ENCODE results near the gene IRF3.
A peak's percentile ranks its signal among the peaks of the same experiment; 100 is the strongest.
"Not testable (repeated sequence)": the region's sequence is repeated elsewhere in the genome, so short reads cannot be mapped to it uniquely, and the experiment has no call there.

The IRF3 gene

DNA sequence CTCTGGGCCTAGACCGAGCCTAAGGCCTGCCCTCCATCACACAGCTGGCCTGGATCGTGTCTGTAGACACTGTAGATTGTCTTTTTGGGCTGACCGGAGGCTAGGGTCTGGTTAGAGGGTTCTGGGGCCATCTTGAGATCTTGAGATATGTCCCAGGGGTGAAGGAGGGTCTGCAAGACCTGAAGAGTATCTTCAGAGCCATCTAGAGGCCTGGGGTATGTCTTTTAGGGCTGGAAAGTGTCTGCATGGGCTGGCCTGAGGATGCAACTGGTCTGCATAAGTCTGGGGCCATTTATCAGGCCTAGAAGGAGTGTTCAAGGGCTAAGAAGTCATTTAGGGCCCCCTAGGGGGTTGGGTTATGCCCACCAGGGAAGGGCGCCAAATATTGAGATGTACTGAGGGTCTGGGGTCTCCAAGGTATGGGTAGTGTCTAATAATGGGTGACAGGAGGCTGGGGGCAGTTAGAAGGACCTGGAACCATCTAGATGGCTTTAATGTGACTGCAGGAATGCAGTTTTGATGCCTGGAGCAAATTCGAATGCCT lies 23.1 kb downstream of the IRF3 start:
- no peak for DNase-seq

DNA sequence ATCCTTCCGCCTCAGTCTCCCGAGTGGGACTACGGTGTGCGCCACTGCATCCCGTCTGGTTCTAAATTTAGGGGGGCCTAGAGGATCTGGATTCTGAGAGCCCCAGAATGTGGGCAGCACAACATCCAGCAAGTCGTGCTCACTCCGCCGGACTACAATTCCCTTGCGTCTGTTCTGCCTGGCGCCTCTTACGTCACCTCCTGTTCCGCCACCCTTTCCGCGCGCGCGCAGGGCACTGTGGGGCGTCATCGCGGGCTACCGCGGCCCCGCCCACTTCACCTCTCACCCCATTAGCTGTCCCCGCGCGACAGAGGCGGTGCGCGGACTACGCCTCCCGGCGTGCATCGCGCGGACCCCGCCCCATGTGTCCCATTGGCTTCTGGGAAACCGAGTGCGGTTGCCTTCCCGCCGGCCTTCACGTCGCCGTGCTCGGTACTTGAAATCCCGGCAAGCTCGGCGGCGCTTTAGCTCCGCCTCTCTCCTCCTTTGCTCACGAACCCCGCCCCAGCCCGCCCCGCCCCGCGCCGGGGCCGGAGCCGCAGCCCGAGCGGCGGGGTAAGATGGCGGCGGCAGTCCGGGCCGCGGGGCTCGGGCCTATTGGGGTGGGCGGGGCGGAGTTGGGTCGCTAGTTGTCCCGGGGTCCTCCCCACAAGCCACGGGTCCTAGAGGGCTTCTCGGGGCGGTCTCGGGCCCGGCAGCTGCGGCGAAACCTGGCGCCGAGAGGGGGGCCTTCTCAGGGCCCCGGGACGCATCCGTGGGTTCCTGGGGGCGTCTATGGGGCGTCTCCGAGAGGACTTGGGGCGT lies 23.8 kb downstream of the IRF3 start, which contains the start of gene SCAF1:
Gene SCAF1 (plus strand): TSS at position 522 of the 804 bp plus-strand sequence. CDS start 2,818 bp downstream, outside the sequence.
- peak; percentile 99 for DNase-seq

DNA sequence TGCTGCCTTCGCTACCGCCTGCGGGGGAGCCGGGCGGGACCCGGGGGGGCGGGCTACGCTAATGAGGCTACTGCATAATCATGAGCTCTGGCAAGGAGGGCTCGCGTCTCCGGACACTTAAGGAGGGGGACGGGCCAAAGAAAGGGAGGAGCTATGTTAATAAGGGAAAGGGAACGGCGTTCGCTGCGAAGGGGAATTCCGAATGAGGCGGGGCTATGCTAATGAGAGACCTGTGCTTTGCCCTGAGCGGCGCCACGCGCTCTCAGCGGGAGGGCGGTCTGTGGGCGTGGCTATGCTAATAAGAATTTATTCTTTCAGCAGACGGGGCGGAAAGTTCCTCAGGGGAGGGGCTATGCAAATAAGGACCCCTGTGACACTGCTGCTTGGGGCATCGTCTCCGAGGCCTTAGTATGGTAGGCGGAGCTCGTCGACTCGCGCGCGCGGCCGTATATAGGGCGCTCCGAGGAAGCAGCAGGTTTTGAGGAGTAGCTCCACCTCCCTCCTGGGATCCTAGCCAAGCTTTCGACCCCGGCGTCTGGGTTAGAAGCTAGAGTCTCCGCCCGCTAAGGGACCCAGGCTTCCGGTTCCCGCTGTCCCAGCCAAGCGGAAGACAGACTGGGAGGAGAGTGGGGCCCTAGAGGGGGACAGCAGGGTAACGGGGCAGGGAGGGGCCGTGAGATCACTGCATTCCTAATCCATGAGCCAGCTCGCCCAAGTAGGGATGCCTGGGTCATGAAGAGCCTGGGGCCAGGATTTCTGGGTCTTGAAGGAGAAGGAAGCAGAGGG lies 25.4 kb downstream of the IRF3 start, which contains the start of gene RRAS:
Gene RRAS (minus strand): TSS at position 31 of the 786 bp plus-strand sequence. CDS start 45 bp downstream, outside the sequence.
- peak; percentile 100 for DNase-seq

DNA sequence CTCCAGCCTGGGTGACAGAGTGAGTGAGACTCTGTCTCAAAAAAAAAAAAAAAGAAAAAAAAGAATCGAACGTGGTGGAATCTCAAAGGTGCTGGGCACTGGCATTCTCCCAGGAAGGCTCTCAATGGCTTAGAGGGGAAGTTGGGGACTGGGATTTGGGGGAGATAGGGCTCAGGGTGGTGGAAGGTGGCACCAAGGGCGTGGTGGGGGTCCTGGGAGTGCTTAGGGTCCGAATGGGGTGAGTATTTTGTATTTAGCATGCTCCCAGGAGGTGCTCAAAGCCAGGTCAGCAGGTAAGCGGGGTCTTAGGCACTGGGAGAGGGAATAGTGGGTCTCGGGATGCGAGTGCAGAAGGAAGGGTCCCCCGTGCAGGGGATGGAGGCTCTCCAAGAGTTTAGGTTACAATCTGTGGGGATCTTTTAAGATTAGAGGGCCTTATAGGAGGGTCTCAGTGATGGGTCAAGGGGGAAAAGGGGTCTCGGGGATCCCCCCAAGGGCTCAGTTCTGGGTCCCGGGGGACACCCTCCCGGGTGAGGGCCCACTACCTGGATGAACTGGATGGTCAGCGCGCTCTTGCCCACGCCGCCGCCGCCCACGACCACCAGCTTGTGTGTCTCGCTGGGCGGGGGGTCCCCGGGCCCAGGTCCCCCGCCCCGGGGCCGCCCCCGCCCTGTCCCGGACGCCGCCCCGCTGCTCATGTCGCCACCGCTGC lies 26.1 kb downstream of the IRF3 start:
- no peak for DNase-seq

DNA sequence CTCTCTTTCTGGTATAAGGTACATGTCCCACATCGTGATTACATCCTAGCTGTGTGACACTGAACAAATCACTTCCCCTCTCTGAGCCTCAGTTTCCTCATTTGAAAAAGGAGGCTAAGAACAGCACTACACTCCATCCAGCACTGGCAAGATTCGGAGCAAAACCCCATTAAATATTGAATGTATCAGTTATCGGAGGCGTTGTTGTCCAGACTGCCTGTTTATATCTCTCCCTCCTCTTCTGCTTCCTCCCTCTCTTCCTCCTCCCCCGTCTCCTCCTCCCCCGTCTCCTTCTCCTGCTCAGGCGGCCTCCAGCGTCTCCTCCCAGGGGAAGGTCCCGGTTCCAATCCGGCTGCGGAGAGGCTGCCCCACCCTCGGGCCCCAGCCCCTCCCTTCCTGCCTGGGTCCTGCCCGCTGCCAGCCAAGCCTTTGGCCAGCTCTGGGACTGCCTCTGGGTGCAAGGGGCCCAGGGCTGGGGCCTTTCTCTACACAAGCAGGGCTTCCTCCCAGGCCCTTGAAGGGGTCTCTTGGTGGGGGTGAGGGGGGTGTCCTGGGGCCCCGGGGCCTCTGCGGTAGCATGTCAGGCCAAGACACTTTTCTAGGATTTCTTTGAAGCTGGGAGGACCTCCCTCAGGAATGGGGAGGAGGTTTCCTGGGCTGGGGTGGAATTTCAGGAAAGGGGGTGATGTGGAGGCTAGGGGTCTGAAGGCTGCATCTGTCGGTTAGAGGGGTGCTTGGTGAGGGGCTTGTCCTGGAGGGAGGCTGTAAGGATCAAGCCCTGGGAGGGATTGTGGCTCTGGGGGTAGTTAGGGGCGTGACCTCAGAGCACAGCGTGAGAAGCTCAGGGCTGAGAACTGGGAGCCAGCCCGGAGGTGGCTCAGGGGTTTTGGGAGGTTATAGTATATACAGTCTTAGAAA lies 27.6 kb downstream of the IRF3 start:
- no peak for DNase-seq

DNA sequence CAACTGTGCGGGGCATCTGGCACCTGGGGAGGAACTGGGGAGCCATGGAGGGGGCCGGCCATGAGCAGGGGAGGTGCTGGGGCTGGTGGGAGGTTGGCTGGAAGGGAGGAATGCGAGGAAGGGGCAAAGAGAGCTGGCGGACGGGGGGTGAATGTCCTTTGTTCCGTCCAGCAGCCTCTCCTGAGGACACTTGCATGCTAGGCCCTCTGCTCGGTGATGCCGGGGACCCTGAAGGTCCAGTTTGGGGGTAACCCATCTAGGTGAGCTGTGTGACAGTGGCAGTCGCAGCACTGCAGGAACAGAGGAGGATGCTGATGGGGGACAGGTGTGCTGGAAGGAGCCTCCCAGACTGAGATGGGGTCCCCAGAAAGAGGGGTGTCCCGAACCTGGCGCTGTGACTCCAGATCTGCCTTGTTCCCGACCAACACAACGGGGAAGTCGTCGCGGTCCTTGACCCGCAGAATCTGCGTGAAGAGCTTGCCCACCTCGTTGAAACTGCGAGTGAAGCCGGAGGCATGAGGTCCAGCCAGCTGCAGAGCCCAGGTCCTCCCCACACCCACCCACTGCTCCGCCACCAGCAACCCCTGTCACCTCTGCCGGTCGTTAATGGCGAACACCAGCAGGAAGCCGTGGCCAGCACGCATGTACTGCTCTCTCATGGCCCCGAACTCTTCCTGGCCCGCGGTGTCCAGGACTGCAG lies 29.3 kb downstream of the IRF3 start:
- DNase-seq: no peak

DNA sequence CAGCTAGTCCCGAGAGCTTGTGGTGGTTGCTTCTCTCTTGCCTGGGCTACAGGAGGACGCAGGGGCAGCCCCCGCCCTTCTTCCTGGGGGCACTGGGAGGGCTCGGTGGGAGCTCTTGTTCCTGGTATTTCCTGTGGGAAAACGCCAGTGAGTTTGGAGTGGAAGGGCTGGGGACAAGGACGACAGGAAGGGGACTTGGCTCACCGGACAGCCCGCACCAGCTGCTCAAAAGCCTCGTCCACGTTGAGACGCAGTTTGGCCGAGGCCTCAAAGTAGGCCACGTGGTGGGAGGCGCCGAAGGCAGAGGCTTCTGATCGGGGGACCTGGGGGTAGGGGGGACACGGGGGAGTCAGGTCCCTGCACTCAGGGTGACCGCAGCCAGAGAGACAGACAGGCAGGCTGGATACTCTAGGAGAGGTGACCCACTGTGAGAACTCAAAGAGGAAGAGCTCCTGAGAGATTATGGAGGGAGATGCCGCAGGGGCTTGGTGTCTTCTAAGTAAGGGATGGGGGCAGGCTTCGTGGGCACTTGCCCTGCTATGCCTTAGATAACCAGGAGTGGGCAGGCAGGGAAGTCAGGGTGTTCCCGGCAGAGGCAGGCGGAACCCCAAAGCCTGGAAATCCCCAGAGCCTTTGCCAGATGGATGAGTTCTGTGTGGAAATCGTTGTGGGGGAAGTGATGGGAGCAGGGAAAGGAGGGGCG lies 30.0 kb downstream of the IRF3 start:
- no peak for DNase-seq

DNA sequence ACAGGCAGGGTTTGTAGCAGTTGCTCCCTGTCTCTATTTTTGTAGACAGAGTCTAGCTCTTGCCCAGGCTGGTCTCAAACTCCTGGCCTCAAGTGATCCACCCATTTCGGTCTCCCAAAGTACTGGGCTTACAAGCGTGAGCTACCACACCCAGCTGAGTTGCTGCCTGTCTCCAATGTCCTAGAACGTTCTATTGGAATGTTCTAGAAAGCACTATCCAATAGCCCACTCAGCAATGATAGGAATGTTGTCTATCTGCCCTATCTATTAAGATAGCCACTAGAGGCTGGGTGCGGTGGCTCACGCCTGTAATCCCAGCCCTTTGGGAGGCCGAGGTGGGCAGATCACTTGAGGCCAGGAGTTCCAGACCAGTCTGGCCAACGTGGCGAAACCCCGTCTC lies 32.4 kb downstream of the IRF3 start:
- DNase-seq: not testable (repeated sequence)

DNA sequence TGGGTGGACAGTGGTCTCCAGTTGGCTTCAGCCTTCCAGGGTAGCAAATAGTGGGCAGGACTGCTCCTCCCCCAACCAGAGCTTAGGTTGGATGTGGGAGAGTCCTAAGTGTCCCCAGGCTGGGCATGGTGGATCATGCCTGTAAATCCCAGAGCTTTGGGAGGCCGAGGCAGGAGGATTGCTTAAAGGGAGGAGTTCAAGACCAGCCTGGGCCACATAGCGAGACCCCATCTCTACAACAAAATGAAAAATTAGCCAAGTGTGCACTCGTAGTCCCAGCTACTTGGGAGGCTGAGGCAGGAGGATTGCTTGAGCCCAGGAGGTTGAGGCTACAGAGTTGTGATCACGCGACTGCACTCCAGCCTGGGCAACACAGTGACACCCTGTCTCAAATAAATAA lies 33.1 kb downstream of the IRF3 start:
- no peak for DNase-seq

DNA sequence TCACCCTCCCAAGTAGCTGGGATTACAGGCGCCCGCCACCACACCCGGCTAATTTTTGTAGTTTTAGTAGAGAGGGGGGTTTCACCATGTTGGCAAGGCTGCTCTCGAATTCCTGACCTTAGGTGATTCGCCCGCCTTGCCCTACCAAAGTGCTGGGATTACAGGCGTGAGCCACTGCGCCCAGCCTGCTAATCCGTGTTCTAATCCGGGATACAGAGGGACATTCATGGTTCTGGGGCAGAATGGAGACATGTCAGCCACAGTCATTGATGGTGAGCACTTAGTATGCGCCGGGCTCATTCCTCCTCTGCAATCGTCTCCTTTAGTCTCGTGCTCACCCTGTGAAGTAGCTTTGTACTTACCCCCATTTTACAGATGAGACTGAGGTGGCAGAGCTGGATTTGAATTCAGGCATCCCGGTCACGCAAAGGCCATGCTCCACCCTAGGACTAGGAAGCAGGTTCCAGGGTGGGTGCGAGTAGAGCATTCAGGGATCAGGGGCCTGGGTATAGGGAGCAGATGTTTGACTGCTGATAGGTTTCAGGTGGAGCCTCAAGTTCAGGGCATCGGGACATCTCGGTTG lies 34.0 kb downstream of the IRF3 start:
- no peak for DNase-seq

DNA sequence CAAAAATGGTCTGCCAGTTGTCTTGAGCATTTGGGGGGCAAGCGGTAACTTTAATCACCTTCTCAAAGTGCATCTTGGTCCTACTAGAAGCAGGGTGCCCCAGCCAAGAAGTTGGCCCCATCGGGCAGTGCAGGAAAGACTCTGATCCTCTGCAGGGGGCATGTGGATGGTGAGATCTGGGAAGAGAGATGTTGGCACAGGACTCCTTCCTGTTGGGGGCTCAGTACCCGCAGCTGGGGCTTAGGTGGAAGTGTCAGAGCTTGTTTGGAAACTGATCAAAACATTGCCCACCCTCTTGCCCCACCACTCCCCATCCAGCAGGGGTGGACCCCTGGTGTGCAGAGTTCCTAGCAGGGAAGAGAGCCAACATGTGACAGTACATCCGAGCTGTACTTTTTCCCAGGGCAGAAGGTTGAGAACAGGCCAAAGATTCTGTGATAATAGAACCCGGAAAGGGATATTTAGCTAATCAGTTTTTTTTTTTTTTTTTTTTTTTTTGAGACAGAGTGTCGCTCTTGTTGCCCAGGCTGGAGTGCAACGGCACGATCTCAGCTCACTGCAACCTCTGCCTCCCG lies 34.6 kb downstream of the IRF3 start:
- DNase-seq: no peak

DNA sequence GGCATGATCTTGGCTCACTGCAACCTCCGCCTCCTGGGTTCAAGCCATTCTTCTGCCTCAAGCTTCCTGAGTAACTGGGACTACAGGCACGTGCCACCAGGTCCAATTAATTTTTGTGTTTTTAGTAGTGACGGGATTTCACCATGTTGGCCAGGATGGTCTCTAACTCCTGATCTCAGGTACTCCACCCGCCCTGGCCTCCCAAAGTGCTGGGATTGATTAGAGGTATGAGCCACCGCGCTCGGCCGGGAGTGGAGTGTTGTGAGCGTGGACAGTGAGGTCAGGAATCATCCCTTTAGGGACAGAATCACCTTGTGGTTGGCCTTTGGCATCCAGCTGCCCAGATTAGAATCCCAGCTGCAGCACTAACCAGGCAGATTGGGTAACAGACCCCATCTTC lies 36.0 kb downstream of the IRF3 start:
- no peak for DNase-seq

DNA sequence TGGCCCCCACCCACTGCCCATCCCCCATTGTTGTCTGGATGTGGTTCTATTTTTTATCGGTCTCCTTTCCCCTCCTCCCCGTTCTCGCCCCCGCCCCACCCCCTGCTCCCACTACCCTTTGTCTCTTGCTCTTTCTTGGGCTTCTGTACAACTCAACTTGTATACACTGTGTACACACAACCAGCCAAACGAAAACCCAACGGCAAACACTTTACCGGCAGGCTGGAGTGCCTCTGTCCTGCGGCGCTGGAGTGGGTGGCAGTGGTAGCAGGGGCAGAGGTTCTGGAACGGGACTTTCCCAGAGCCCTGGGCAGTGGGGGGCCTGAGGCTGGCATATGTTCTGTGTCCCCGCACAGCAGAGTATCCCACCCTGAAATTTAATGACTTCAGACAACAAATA lies 39.4 kb downstream of the IRF3 start:
- no peak for DNase-seq

DNA sequence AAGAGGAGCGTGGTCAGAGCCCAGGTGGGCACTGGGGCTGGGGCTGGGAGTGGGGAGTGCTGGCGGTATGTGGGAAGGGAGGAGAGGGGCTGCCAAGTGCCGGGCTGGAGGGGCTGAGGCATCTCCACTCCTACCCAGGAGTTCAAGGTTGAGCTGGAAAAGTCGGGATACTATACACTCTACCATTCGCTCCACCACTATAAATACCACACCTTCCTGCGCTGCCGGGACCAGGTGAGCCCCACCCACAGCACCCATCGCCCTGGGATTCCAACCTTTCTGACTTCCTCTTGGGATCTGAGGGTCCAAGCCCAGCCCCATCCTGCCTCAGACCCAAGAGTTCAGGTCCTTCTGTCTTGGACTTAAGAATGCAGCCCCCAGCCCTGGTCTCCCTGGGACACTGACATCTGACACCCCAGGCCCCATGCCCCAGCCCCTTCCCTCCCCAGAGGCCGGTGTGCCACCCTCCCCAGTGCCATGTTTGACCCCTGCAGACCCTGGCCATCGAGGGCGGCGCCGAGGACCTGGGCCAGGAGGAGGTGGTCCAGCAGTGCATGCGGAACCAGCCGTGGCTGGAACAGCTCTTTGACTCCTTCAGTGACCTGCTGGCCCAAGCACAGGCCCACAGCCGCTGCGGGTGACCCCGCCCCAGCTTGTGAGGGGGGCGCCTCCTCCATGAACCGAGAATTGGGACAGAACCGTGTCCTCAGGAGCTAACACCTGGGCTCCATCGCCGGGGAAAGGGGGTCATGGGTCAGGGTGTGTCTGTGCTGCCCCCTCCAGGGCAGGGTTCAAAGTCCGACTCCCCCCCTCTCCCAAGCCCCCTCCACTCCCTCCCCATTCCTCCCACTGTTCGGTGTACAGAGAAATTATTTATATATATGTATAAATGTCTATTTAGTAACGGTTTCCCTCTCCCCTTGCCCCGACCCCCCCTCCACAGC lies 40.4 kb downstream of the IRF3 start:
- DNase-seq: no peak

DNA sequence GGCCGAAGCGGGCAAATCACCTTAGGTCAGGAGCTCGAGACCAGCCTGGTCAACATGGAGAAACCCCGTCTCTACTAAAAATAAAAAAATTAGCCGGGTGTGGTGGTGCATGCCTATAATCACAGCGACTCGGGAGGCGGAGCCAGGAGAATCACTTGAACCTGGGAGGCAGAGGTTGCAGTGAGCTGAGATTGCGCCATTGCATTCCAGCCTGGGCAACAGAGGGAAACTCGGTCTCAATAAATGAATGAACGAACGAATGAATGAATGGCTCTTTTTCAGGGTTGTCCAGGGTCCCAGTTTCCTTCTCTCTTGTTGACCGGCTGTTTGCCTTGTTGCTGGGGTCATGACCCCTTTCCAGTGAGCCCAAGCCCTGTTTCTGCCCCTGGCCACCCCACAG lies 47.8 kb downstream of the IRF3 start:
- not testable (repeated sequence) for DNase-seq

DNA sequence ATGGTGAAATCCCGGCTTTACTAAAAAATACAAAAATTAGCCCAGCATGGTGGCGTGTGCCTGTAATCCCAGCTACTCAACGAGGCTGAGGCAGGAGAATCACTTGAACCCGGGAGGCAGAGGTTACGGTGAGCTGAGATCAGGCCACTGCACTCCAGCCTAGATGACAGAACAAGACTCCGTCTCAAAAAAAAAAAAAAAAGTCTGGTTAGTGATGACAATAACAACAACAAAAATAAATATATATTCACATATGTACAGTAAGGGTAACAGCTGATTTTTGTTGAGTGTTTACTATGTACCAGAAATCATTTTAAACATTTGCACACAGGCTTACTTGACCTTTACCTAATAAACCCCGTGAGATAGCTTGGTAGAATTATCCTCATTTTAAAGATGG lies 48.7 kb downstream of the IRF3 start:
- no peak for DNase-seq

DNA sequence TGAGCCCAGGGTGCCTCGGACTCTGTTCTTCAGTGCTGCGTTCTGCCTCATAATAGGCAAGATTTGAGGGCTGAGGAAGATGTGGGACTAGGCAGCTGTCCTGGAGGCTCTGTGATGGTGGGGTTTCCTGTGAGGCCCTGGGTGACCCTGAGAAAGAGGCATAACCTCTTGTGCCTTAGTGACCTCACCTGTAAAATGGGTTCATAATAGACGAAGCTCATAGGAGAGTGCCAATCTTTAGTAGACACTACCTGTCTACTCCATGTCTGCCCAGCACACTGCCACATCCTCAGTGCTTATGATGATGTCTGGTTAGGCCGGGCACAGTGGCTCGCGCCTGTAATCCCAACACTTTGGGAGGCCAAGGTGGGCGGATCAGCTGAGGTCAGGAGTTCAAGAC lies 49.1 kb downstream of the IRF3 start:
- no peak for DNase-seq

DNA sequence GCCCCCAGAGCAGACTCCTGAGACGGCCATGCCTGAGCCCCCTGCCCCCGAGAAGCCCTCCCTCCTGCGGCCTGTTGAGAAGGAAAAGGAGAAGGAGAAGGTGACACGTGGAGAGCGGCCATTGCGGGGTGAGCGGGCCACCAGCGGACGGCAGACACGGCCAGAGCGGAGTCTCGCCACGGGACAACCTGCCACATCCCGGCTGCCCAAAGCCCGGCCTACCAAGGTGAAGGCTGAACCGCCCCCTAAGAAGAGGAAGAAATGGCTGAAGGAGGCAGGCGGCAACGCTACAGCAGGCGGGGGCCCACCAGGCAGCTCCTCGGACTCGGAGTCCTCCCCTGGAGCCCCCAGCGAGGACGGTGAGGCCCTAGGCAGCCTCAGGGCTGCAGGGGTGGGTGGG lies 49.8 kb downstream of the IRF3 start:
- no peak for DNase-seq

Measured in activated gamma-delta T cell treated with Interleukin-2 at 50 U/mL for 16 hours (primary cell).